Measurements from ENCODE around the gene ARL13B.
"Not testable (repeated sequence)": the region's sequence is repeated elsewhere in the genome, so short reads cannot be mapped to it uniquely, and the experiment has no call there.

- TF ChIP-seq CTCF (conservative IDR thresholded peaks at IDR 0.05 in 1 of 2, IDR thresholded peaks at IDR 0.05 in 1 of 2; ENCODE audit: low read depth in 1 of 2, low read length in 2 of 2); EZH2 (IDR thresholded peaks at IDR 0.05; ENCODE audit: low read length, missing control alignments): not testable (repeated sequence)
Observed at GRCh38 chr3:94044100-94044936, 64.4 kb downstream of the ARL13B start.

Data from fibroblast of lung (primary cell).